SKM-1 (cell line): ENCODE results near the gene ACBD6.
"Not testable (repeated sequence)": the region's sequence is repeated elsewhere in the genome, so short reads cannot be mapped to it uniquely, and the experiment has no call there.

ENCODE experiments used
- DNase-seq: peaks from one replicate; lab custom pipeline; 2025; ENCODE audit not compliant: unreplicated experiment; lab: John Stamatoyannopoulos, UW

Gene ACBD6

DNA sequence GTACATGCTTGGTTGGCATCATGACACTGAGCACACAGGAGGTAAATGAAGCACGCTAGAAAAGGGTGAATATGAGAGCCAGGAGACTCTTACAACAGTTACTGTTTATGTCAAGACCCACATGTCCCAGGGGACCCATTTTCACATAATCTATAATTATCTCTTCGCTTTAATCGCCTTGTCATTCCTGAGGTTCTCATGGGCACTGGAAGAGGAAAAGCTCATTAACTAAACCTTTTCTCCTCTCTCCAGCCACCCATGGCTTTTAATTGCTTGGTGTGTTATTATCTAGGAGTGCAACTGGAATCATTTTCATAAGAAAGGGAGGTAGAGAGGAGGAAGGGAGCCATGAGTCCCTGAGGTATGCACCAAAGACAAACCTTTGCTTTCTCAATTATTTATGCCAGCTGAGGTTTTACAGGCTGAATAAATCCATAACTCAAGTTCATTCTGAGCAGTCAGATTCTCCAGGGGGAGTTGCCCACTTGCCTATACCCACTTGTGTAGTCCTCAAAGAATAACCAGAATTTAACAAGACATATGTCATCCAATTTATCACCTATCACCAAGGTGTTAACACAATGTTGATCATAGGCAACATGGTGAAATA lies 77.4 kb downstream of the ACBD6 start:
- DNase-seq, result no peak

DNA sequence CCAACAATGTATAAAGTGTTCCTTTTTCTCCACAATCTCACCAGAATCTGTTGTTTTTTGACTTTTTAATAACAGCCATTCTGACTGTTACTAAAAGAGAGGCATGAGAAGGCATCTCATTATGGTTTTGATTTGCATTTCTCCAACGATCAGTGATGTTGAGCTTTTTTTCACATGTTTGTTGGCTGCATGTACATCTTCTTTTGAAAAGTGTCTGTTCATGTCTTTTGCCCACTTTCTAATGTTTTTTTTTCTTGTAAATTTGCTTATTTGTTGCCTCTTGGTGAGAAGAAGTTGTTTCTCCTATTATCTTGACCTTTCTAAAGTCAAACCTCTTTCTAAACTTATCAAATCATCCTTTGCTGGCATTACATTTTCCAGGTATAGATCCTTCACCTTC lies 80.8 kb downstream of the ACBD6 start:
- no peak for DNase-seq

DNA sequence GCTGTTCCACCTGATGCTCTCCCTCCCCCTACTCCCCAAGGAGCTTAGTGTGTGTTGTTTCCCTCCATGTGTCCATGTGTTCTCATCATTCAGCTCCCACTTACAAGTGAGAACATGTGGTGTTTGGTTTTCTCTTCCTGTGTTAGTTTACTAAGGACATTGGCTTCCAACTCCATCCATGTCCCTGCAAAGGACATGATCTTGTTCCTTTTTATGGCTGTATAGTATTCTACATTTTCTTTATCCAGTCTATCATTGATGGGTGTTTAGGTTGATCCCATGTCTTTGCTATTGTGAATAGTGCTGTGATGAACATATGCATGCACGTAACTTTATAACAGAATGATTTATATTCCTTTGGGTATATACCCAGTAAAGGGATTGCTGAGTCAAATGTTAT lies 81.2 kb downstream of the ACBD6 start:
- DNase-seq, result not testable (repeated sequence)

DNA sequence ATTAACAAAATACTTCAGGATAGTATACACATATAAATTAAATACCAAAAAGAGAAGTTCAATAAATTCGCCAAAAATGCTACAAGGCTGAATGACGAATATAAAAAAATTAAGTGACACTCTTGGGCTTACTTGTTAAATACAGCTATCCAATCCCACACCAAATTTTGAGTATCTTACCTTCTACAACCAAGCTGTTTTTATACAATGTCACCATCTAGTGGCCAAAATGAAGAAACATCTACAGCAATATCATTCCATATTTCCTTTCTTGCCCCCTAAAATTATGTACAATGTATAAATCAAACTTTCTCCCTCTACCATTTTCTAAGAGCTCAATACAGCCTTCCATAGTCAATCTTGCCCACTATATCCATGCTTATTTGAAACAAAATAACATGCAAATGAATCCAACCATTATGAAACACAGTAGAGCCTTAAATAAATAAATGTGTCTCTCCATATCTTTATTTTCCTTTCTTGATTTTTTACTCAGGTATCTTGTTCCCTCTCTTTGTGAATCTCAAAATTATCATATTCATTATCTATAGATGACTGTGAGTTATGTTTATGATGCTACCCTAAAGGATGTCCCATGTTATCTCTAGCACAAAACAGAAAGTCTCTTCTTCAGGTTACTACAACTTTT lies 86.3 kb downstream of the ACBD6 start:
- DNase-seq, result peak; percentile 53

DNA sequence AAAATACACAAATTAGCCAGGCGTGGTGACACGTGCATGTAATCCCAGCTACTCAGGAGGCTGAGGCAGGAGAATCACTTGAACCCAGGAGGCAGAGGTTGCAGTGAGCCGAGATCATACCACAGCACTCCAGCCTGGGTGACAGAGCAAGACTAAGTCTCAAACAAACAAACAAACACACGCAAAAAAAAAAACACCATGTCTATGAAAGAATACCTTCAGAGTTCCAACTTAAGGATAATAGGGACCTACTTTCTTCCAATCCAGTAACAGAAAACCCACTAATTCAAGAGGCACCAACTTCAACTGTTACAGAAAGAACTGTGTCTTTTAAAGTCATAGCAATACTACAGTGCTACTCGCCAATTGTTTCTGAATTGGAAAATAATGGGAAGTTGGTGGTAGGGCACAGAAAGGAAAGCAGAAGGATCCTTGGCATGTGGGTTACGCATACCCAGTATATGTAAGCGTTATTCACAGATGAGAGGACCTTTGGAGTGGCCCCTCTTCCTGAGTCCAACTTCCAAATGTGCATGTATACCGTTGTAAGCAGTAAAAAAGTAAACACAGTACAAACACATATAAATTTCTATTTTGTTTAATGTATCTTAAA lies 87.0 kb downstream of the ACBD6 start:
- no peak for DNase-seq

DNA sequence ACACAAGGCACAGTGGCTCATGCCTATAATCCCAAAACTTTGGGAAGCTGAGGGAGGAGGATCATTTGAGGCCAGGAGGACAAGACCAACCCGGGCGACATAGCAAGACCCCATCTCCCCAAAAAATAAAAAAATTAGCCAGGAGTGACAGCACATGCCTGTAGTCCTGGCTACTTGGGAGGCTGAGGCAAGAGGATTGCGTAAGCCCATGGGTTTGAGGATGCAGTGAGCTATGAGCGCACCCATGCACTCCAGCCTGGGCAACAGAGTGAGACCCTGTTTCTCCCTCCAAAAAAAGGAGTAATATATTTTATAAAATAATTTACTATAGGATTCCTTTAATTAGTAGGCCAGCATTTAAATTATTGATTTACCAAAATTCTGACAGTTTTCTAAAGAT lies 89.8 kb downstream of the ACBD6 start:
- DNase-seq, result no peak

DNA sequence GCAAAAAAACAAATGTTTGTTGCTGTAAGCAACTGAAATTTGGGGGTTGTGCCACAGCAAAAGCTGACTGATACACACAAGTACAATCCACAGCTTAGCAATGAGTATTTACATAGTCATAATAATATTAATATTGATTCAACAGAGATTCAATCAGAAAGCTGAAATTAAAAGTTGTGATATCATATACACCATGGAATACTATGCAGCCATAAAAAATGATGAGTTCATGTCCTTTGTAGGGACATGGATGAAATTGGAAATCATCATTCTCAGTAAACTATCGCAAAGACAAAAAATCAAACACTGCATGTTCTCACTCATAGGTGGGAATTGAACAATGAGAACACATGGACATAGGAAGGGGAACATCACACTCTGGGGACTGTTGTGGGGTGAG lies 94.2 kb downstream of the ACBD6 start:
- DNase-seq, result not testable (repeated sequence)

DNA sequence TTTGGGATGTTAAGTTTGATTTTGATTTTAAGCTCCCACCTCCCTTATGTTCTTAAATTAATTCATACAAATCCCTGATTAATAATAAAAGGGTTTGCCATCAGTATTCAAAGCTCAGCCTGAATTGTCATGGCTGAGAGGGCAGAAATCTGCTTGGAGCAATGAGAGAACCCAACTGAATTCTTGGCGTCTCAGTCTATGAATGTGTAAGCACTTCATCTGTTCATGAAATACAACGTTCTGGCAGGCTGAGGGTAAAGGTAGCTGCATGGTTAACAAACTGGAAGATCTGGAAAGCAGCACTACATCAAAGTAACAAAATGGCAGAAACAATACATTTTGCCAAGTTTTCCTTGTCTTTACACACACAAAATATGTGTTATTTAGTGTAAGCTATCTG lies 95.3 kb downstream of the ACBD6 start:
- no peak for DNase-seq

DNA sequence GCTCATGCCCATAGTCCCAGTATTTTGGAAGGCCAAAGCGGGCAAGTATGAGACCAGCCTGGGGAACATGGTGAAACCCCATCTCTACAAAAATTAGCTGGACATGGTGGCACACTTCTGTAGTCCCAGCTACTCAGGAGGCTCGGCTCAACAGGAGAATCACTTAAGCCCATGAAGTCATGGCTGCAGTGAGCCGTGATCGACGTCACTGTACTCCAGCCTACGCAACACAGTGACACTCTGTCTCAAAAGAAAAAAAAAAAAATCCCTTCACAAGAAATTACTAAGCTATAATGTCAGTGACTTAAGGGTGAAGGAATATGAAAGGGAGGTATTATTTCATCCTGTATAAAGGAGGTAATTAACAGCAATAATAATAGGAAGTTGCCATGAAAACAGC lies 99.8 kb downstream of the ACBD6 start:
- no peak for DNase-seq

DNA sequence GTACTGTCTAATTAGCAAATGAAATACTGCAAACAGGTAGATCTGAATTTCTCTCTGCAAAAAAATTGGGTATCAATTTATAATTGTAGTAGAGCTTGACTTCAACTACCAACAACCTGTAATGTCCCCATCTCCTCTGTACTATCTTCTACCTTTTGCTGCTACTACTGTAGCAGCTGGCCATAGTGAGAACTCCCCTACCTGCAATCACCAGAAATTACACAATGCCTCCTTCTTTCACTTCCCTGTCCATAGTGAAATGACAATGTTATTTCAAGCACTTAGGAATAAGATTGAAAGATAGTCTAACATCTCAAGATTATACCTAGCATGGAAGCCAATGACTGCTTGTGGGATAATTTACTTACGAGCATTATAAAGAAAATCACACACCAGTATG lies 100.4 kb downstream of the ACBD6 start:
- peak; percentile 22 for DNase-seq

DNA sequence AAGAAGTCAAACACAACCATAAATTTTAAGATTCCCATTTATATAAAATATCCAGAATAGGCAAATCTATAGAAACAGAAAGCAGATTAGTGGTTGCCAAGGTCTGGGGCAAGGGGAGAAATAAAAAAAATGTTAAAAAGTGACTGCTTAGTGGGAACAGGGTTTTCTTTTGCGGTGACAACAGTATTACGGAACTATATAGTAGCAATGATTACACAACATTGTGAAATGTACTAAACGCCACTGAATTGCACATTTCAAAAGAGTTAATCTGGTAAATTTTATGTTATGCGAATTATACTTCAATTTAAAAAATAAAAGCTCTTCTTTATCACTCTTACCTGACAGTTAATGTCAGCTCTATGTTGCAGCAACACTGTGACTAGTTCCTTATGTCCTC lies 105.2 kb downstream of the ACBD6 start:
- DNase-seq, result peak; percentile 97

DNA sequence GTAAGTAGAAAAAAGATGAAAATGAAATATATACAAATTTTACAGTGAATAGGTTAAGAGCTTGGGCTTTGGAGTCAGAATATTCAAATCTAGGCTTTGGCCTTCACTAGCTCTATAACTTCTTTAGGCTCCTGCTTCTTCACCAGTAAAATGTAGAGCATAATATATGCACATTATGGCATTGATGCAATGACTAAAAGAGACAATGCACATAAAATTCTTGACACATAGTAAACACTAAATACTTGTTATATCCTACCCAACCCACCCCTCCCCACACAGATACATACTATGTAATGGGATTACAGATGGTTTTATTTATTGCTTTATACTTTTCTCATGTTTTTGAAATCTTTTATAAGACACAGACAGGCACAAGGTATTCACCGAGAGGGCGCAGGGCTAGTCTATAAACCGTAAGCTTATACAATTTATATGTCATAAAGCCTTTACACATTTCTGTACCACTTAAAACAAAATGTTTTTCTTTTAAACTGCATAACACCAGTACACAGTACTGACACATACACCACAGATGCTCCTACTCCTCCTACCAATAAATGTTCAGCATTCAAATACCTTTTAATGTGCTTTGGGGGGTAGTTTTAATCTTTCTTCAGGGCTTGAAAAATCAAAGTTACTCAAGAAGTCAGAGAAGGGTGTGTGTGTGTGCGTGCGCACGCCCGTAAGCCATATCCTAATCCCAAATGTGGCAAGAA lies 109.8 kb downstream of the ACBD6 start:
- DNase-seq, result no peak

DNA sequence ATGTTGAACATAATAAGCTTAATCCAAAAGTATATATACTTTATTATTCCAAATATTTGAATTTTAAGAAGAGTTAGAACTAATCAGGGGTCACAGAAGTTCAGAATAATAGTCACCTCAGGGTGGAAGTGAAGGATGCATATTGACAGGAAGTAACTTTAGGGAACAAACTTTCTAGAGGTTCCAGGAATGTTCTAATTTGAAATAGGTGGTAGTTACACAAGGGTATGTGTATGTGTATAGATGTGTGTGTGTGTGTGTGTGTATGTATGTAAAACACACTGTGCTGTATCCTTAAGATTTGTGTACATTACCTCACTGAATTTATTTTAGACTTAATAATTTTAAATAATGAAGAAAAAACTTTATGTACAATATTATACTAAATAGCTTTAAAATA lies 110.4 kb downstream of the ACBD6 start:
- no peak for DNase-seq

DNA sequence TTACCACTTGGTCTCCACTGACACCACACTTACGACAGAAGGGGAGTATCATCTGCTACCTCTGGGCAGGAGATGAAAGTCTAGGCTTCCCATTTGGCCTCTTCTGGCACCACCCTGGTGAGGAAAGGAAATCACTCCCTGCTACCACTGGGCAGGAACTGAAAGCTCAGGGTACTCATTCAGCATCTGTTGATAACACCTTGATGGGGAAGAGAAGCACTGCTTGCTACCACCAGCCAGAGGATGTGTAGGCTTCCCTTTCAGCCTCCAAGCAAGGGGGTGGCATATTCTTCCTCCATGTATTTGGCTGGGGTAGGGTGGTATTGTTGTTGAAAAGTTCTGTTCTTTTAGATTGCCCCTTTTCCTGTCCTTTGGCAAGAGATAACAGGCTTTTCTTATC lies 115.0 kb downstream of the ACBD6 start:
- DNase-seq, result no peak

DNA sequence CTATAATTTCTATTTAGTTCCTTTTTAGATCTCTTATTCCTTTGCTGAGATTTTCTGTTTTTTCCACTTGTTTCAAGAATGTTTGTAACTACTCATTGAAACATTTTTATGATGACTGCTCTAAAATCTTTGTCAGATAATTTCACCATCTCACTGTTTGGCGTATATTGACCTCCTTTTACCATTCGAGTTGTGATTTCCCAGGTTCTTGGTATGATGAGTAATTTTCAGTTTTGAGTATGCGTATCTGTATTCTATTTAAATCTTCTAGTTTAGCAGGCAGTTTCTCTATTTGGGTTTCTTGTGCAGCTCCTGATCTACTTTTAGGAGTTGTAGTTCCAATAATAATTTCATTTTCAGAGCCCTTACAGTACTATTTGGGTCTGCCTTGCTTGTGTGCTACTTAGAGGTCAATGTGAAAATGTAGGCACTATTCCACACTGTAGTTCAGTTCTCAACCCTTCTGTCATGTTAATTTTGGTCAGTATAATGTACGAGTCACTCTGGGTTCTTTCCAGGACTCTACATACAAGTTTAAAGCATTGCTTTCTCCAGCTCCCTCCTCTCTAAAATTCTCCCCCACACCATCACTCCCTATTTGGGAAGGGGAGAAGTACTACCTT lies 115.5 kb downstream of the ACBD6 start:
- DNase-seq, result no peak

DNA sequence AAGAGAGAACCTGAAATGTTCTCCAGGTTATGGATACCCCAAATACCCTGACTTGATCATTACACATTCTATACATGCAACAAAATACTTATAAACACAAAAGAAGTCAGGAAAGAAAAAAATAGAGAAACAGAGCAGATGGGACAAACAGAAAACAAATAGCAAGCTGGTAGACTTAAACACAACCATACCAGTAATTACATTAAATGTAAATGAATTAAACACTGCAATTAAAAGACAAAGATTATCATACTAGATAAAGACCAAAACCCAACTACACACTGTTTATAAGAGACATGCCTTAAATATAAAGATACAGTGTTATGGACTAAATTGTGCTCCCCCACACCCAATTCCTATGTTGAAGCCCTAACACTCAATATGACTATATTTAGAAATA lies 117.2 kb downstream of the ACBD6 start:
- DNase-seq, result no peak

DNA sequence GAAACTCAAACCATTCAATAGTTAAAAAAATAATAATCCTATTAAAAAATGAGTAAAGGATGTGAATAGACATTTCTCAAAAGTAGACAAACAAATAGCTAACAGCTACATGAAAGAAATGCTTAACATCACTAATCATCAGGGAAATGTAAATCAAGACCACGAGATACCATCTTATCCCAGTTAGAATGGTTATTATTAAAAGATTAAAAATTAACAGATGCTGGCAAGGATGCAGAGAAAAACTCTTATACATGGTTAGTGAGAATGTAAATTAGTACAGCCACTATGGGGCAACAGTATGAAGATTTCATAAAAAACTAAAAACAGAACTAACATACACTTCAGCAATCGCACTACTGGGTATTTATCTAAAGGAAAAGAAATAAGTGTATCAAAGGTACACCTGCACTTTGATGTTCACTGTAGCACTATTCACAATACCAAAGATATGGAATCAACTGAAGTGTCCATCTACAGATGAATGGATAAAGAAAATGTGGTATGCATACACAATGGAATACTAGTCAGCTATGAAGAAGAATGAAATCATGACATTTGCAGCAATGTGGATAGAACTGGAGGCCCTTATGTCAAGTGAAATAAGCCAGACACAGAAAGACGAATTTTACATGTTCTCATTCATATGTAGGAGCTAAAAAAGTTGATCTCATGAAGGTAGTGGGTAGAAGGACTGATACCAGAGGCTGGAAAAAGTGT lies 117.9 kb downstream of the ACBD6 start:
- no peak for DNase-seq

DNA sequence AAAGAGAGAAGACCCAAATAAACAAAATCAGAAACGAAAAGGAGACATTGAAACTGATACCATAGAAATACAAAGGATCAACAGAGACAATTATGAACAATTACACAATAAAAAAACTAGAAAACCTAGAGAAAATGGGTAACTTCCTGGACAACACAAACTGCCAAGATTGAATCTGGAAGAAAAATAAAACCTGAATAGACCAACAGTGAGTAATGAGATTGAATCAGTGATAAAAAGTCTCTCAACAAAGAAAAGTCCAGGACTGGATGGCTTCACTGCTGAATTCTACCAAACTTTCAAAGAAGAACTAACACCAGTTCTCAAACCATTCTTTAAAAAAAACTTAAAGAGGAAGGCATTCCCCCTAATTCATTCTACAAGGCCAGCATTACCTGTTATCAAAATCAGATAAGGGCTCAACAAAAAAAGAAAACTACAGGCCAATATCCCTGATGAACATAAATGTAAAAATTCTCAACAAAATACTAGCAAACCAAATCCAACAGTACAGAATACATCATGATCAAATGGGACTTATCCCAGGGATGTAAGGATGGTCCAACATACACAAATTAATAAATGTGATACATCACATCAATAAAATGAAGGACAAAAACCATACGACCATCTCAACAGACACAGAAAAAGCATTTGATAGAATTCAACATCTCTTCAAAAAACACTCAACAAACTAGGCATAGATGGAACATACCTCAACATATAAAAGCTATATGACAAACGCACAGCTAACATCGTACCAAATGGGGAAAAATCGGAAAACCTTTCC lies 119.9 kb downstream of the ACBD6 start:
- DNase-seq, result no peak

DNA sequence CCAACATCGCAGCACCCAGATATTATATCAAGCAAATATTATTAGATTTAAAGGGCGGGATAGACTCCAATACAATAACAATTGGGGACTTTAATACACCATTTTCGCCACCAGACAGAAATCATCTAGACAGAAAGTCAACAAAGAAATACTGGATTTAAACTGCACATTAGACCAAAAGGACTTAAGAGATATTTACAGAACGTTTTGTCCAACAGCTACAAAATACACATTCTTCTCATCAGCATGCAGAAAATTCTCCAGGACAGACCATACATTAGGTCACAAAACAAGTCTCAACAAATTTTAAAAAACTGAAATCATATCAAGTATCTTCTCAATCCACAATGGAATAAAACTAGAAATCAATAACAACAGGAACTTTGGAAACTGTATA lies 121.2 kb downstream of the ACBD6 start:
- DNase-seq, result no peak
